Vagina (tissue), 2 donors: ENCODE data around the gene C11orf65.

Experiments
- POLR2A ChIP-seq, 2 donors: fragments of 450-650 bp; IDR thresholded peaks; one replicate each; pipeline ENCODE4 v1.6.1; 2017; ENCODE audit warnings: antibody characterized with exemption in 2 of 2, mild to moderate bottlenecking in 2 of 2, moderate library complexity in 2 of 2
- TF ChIP-seq, protein P1 (sequence below), 3 experiments: fragments of 450-650 bp in 2 of 3; fragments of 200-600 bp in 1 of 3; sonication (generic) in 1 of 3; IDR thresholded peaks; one replicate each; pipeline ENCODE4 v1.5.1; 2017 to 2019; ENCODE audit warnings: antibody characterized with exemption in 3 of 3, mild to moderate bottlenecking in 2 of 3, moderate library complexity in 2 of 3

DNA sequence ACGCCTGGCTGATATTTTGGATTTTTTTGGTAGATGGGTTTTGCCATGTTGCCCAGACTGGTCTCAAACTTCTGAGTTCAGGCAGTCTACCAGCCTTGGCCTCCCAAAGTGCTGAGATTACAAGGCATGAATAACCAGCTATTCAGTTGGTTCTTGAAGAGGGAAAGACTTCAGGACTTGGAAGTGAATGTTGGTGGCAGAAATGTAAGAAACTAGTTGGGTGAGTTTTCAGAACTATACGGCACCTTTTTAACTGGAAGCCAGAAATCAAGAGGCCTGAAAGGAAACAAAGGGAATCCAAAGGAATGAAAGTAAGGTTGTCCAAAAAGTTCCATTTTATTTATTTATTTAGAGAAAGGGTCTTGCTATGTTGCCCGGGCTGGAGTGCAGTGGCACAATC, 28.0 kb upstream of the C11orf65 start:
- TF ChIP-seq, protein P1, sequence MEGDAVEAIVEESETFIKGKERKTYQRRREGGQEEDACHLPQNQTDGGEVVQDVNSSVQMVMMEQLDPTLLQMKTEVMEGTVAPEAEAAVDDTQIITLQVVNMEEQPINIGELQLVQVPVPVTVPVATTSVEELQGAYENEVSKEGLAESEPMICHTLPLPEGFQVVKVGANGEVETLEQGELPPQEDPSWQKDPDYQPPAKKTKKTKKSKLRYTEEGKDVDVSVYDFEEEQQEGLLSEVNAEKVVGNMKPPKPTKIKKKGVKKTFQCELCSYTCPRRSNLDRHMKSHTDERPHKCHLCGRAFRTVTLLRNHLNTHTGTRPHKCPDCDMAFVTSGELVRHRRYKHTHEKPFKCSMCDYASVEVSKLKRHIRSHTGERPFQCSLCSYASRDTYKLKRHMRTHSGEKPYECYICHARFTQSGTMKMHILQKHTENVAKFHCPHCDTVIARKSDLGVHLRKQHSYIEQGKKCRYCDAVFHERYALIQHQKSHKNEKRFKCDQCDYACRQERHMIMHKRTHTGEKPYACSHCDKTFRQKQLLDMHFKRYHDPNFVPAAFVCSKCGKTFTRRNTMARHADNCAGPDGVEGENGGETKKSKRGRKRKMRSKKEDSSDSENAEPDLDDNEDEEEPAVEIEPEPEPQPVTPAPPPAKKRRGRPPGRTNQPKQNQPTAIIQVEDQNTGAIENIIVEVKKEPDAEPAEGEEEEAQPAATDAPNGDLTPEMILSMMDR (IDR thresholded peaks at IDR 0.05): no peak
- no peak for TF ChIP-seq POLR2A (IDR thresholded peaks at IDR 0.05)
